ENCODE data around the gene PDAP1. TPM values are rescaled to one million over a fixed set of nuclear protein-coding genes. Genes with fewer than 3 reads are reported as not detected.

Gene PDAP1
- total RNA-seq, 1 experiment from 2014 or later: 150 TPM

DNA sequence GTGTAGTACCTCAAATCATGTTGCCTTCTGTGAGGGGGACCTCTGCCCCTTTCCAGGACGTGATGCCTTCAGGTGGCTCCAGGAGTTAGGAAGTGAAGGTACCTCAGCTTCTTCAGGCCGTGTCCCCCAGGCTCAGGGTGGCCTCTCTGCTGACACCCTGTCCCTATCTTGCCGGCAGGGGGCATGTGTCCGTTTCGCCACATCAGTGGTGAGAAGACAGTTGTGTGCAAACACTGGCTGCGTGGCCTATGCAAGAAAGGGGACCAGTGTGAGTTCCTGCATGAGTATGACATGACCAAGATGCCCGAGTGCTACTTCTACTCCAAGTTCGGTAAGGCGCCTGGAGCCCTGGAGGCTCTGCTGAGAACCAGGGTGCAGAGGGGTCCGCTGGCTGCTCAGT lies 39.5 kb upstream of the PDAP1 start:
- Histone ChIP-seq H4K91ac (ENCODE audit: insufficient read length, low read depth, low read length) (no peak overlapping the region), H3K4me1 (ENCODE audit: insufficient read depth, low read length) (no peaks in the 10 kb centered on the region), H2BK5ac (ENCODE audit: insufficient read length, low read length) (no peak overlapping the region), H2BK120ac (ENCODE audit: low read depth, low read length, poor library complexity, severe bottlenecking) (no peak overlapping the region), H3K4ac (ENCODE audit: low read depth, low read length) (no peak overlapping the region), H3K23me2 (ENCODE audit: insufficient read length, low read depth, low read length, poor library complexity, severe bottlenecking) (no peaks in the 10 kb centered on the region), H3K9me3 (ENCODE audit: control insufficient read depth, low read depth, low read length) (no peaks in the 10 kb centered on the region), H3K18ac (ENCODE audit: insufficient read length, low read depth, low read length) (no peak overlapping the region), H3K79me2 (ENCODE audit: insufficient read depth, low read length) (no peaks in the 10 kb centered on the region), H3K9ac (ENCODE audit: extremely low read depth, insufficient read length, low read length) (no peak overlapping the region), H2BK20ac (ENCODE audit: low read depth, low read length, poor library complexity, severe bottlenecking) (no peak overlapping the region), H4K8ac (replicated peaks; ENCODE audit: insufficient read length, low read depth, low read length) (no peak overlapping the region), H3K79me1 (ENCODE audit: insufficient read depth, low read depth, low read length, poor library complexity, severe bottlenecking) (no peaks in the 10 kb centered on the region), H2AK5ac (ENCODE audit: insufficient read length, low read length) (no peak overlapping the region), H4K20me1 (ENCODE audit: control insufficient read depth, insufficient read depth, insufficient read length) (no peaks in the 10 kb centered on the region), H3K23ac (ENCODE audit: insufficient read length, low read depth, low read length) (no peak overlapping the region), H3K14ac (ENCODE audit: insufficient read depth, low read length) (no peak overlapping the region), H2BK12ac (ENCODE audit: insufficient read length, low read depth, low read length) (no peak overlapping the region), H3T11ph (ENCODE audit: low read length) (no peak overlapping the region), H3K56ac (ENCODE audit: insufficient read length, low read depth, low read length) (no peak overlapping the region), H3K4me2 (ENCODE audit: insufficient read depth, insufficient read length, low read length) (no peak overlapping the region), H3K27ac (ENCODE audit: insufficient read length, low read depth, low read length) (no peak overlapping the region), H2AFZ (ENCODE audit: low read length) (no peak overlapping the region), H3K27me3 (ENCODE audit: insufficient read depth, low read length) (no peaks in the 10 kb centered on the region), H4K5ac (ENCODE audit: insufficient read length, low read depth, low read length) (no peak overlapping the region), H2BK15ac (ENCODE audit: low read depth, low read length) (no peak overlapping the region)
- 0 out of 7 replicates have a peak overlapping the region, but pooled peaks of 1 of the 3 experiments have one; percentile 65 for H3K27ac Mint-ChIP-seq
- DNase-seq: no peak
- no peaks in the 10 kb centered on the region for H3K9me3 Mint-ChIP-seq
- no peaks in the 10 kb centered on the region for H3K27me3 Mint-ChIP-seq (ENCODE audit: low read depth)
- peaks cover 46 to 88% (median 86%) of the 10 kb centered on the region in 3 experiments; a peak in 6 of 7 replicates for H3K36me3 Mint-ChIP-seq (ENCODE audit: insufficient read depth in 1 of 3, low read depth in 3 of 3)
- H3K4me3 Mint-ChIP-seq: no peak overlapping the region
- WGBS (ENCODE audit: extremely low coverage, insufficient read length, low lambda C conversion rate): no CpG with 5 or more reads among the region's 10 CpGs
- TF ChIP-seq, protein P1, sequence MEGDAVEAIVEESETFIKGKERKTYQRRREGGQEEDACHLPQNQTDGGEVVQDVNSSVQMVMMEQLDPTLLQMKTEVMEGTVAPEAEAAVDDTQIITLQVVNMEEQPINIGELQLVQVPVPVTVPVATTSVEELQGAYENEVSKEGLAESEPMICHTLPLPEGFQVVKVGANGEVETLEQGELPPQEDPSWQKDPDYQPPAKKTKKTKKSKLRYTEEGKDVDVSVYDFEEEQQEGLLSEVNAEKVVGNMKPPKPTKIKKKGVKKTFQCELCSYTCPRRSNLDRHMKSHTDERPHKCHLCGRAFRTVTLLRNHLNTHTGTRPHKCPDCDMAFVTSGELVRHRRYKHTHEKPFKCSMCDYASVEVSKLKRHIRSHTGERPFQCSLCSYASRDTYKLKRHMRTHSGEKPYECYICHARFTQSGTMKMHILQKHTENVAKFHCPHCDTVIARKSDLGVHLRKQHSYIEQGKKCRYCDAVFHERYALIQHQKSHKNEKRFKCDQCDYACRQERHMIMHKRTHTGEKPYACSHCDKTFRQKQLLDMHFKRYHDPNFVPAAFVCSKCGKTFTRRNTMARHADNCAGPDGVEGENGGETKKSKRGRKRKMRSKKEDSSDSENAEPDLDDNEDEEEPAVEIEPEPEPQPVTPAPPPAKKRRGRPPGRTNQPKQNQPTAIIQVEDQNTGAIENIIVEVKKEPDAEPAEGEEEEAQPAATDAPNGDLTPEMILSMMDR (conservative IDR thresholded peaks at IDR 0.05): peak; percentile 29; the same call in 2 of the 3 replicates
- no peaks in the 10 kb centered on the region for H3K4me1 Mint-ChIP-seq

Measured in H9 (cell line).